ENCODE data around the gene LRPAP1. TPM values are rescaled to one million over a fixed set of nuclear protein-coding genes. Genes with fewer than 3 reads are reported as not detected.

Gene LRPAP1
- total RNA-seq, 4 donors from 2014 or later = 82.6 to 116 (median 109) TPM

DNA sequence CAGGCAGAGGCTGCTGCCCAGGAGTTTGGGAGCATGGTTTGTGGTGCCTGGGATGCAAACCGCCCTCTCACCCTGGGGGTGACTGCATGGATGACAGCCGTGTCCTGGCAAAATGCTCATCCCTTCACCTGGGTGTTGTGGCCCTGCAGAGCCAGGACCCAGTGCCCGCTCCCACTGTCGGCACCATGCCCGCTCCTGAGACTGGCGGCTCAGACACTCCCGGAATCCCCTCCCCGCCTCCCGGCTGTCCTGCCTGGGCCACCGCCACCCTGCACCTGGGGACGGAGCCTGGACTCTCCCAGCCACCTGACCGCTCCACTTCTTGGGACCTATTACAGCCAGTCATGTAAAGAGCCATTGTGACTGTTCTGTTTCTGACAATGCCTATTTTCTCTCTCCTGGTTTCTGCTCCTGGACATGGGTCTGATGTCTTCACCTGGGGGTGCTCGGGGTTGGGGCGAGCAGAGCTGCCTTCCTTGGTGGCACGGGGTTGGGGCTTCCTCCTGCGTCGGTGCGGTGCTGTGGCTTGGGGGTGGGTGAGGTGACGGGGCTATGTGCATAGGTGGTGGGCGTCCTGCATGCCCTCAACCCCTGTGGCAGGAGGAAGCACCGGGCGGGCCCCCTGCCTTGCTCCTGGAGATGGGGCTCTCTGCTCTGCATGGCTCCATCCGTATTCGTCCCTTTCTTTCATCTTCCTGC lies 30.9 kb downstream of the LRPAP1 start:
- no peaks in the 10 kb centered on the region for H3K27me3 ChIP-seq
- no peak overlapping the region for H3K4me3 ChIP-seq
- TF ChIP-seq, protein P1, sequence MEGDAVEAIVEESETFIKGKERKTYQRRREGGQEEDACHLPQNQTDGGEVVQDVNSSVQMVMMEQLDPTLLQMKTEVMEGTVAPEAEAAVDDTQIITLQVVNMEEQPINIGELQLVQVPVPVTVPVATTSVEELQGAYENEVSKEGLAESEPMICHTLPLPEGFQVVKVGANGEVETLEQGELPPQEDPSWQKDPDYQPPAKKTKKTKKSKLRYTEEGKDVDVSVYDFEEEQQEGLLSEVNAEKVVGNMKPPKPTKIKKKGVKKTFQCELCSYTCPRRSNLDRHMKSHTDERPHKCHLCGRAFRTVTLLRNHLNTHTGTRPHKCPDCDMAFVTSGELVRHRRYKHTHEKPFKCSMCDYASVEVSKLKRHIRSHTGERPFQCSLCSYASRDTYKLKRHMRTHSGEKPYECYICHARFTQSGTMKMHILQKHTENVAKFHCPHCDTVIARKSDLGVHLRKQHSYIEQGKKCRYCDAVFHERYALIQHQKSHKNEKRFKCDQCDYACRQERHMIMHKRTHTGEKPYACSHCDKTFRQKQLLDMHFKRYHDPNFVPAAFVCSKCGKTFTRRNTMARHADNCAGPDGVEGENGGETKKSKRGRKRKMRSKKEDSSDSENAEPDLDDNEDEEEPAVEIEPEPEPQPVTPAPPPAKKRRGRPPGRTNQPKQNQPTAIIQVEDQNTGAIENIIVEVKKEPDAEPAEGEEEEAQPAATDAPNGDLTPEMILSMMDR (IDR thresholded peaks at IDR 0.05) = no peak
- no peak for DNase-seq
- no peaks in the 10 kb centered on the region for H3K9me3 ChIP-seq
- no peaks in the 10 kb centered on the region for H3K4me1 ChIP-seq
- no peak overlapping the region for H3K27ac ChIP-seq
- H3K36me3 ChIP-seq = peaks cover 0 to 41% (median 0%) of the 10 kb centered on the region in 3 donors

DNA sequence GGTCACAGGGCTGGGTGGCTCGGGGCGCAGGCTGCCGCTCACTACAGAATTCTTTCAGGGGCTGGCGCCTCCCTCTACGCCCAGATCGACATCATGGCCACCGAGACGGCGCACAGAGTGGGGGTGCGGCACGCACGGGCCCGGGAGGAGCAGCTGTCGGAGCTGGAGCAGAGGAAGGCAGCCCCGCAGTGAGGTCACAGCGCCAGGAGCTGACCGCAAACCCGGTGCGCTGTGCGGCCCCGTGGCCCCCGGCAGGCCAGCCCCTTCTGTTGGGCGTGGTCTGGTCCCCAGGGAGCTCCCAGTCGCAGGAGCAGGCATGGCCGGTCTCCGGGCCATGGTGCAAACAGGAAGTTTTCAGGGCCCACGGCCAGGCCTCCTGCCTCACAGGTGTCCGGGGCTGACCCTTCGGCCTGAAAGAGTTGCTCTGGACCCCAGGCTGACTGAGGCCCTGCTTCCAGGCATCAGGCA lies 31.6 kb downstream of the LRPAP1 start:
- Histone ChIP-seq H3K4me3 (no peak overlapping the region), H3K27ac (no peak overlapping the region), H3K9me3 (no peaks in the 10 kb centered on the region), H3K27me3 (no peaks in the 10 kb centered on the region), H3K4me1 (no peaks in the 10 kb centered on the region), H3K36me3 (peaks cover 0 to 35% (median 0%) of the 10 kb centered on the region in 3 donors)
- no peak for DNase-seq
- no peak for TF ChIP-seq POLR2A (IDR thresholded peaks at IDR 0.05)
- TF ChIP-seq, protein P1 (IDR thresholded peaks at IDR 0.05) = no peak

DNA sequence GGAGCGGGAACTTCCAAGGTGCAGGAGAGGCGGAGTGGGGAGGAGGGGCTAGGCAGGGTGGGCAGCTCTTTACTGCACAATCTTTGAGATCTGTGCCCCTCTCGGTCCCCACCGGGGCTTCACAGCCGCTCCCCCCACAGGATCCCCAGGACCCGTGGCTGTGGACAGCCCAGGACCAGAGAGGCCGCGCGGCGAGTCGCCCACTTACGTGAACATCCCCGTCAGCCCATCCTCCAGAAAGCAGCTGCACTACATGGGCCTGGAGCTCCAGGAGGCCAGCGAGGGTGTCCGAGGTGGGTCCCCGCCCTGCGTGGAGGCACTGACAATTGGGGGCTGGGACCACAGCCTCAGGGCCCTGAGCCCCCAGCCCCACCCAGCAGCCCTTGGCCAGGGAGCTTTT lies 32.1 kb downstream of the LRPAP1 start:
- Histone ChIP-seq H3K27me3 (no peaks in the 10 kb centered on the region), H3K27ac (no peak overlapping the region), H3K36me3 (peaks cover 0 to 30% (median 0%) of the 10 kb centered on the region in 3 donors), H3K4me3 (no peak overlapping the region), H3K9me3 (no peaks in the 10 kb centered on the region), H3K4me1 (no peaks in the 10 kb centered on the region)
- DNase-seq = no peak
- TF ChIP-seq POLR2A (IDR thresholded peaks at IDR 0.05) = no peak
- TF ChIP-seq, protein P1 (IDR thresholded peaks at IDR 0.05) = no peak

DNA sequence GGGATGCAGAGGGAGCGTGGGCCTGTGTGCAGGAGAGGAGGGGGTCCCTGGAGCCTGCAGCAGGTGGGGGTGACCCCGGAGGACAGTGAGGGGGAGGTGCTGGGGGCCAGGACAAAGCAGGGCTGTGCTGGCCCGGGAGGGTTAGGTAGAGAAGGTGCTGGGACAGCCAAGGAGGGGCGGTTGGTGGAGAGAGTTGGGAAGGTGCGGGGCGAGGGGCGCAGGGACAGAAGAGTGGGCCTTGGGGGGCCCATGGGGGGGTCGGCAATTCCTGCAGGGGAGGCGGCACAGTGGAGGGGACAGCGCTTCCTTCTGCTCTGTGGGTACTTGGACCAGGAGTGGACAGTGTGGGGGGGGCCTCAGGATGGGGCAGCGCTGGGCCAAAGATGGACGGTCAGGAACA lies 32.5 kb downstream of the LRPAP1 start:
- no peak overlapping the region for H3K4me3 ChIP-seq
- no peaks in the 10 kb centered on the region for H3K27me3 ChIP-seq
- H3K4me1 ChIP-seq = no peaks in the 10 kb centered on the region
- no peak for DNase-seq
- H3K36me3 ChIP-seq = peaks cover 0 to 27% (median 0%) of the 10 kb centered on the region in 3 donors
- H3K27ac ChIP-seq = no peak overlapping the region
- H3K9me3 ChIP-seq = no peaks in the 10 kb centered on the region
- TF ChIP-seq, protein P1 (IDR thresholded peaks at IDR 0.05) = no peak
- no peak for TF ChIP-seq POLR2A (IDR thresholded peaks at IDR 0.05)

DNA sequence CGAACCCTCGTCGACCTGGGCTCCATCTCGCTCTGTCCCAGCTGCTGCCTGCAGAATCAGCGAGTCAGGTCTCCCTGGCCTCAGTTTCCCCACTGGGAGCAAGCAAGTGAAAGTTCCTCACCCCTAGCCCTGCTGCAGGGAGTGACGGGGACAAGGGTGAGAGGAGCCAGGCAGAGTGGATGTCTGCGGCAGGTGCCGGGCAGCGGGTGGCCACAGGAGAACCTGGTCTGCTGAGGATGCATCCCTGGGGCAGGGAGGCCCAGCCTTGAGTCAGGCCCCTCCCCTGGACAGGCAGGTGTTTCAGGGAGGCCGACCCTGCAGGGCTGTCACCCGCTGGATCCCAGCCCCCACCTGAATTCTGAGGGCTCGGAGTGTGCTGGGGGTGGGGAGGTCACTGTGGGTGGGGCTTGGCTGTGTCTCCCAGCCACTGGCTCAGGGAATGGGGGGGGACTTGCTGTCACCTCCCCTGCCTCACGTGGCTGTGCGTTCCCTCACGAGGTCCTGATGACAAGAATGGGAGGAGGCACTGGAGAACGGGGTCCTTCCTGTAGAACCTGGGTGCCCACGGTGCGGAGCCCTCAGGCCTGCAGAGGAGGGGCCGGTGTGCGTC lies 33.2 kb downstream of the LRPAP1 start:
- Histone ChIP-seq H3K27ac (no peak overlapping the region), H3K36me3 (peaks cover 0 to 25% (median 0%) of the 10 kb centered on the region in 3 donors), H3K9me3 (no peaks in the 10 kb centered on the region), H3K4me3 (no peak overlapping the region), H3K4me1 (no peaks in the 10 kb centered on the region), H3K27me3 (no peaks in the 10 kb centered on the region)
- DNase-seq = no peak
- TF ChIP-seq, protein P1 (IDR thresholded peaks at IDR 0.05) = no peak
- no peak for TF ChIP-seq POLR2A (IDR thresholded peaks at IDR 0.05)
